A549 (cell line): ENCODE results near the gene STRAP.

Experiments used
- ATOH8 ChIP-seq: fragments of 250-450 bp; sonication (Bioruptor Pico); IDR thresholded peaks from 2 replicates; pipeline ENCODE4 v1.5.0; 2020; ENCODE audit warnings: low read depth, mild to moderate bottlenecking, moderate library complexity
- ESRRA ChIP-seq: fragments of 150-350 bp; IDR thresholded peaks from 2 replicates; pipeline ENCODE4 v1.6.1; 2014; ENCODE audit warnings: mild to moderate bottlenecking, low read length, borderline replicate concordance
- FOSB ChIP-seq: fragments of 250-450 bp; sonication (Bioruptor Pico); IDR thresholded peaks from 2 replicates; pipeline ENCODE4 v1.5.0; 2020; ENCODE audit warnings: mild to moderate bottlenecking, moderate library complexity
- JUN ChIP-seq, 2 experiments: fragments of >200 bp; sonication (Bioruptor Twin); formaldehyde crosslinking; IDR thresholded peaks; 2 replicates in 1 of 2; 3 replicates in 1 of 2; pipeline ENCODE4 v1.6.1; 2016 to 2017
- NFE2L2 ChIP-seq: fragments of 150-350 bp; conservative IDR thresholded peaks from 2 replicates; pipeline ENCODE4 v1.6.1; 2014; ENCODE audit warnings: low read length
- NPAS2 ChIP-seq: fragments of 250-450 bp; sonication (Bioruptor Pico); IDR thresholded peaks from 2 replicates; pipeline ENCODE4 v1.8.0; 2022; ENCODE audit warnings: mild to moderate bottlenecking, moderate library complexity, borderline replicate concordance
- POLR2A ChIP-seq: IDR thresholded peaks from 2 replicates; pipeline ENCODE4 v1.6.1; 2012; ENCODE audit warnings: mild to moderate bottlenecking, low read length
- RAD21 ChIP-seq, 2 experiments: fragments of >200 bp in 1 of 2; sonication (Bioruptor Twin) in 1 of 2; formaldehyde crosslinking in 1 of 2; IDR thresholded peaks in 1 of 2; conservative IDR thresholded peaks in 1 of 2; 2 replicates in 1 of 2; 3 replicates in 1 of 2; pipeline ENCODE4 v1.6.1; 2012 to 2018; ENCODE audit warnings: inconsistent platforms in 1 of 2
- REST ChIP-seq: fragments of 200-600 bp; sonication (generic); IDR thresholded peaks from 2 replicates; pipeline ENCODE4 v1.6.1; 2016; ENCODE audit warnings: antibody characterized with exemption, mild to moderate bottlenecking, moderate library complexity
- ZFP36 ChIP-seq: fragments of 450-650 bp; IDR thresholded peaks from 2 replicates; pipeline ENCODE4 v1.6.1; 2014; ENCODE audit warnings: borderline replicate concordance; ENCODE audit not compliant: partially characterized antibody
- TF ChIP-seq, protein P1 (sequence below): fragments of >200 bp; sonication (Bioruptor Twin); formaldehyde crosslinking; IDR thresholded peaks from 3 replicates; pipeline ENCODE4 v1.5.1; 2016
- TF ChIP-seq, protein P2 (sequence below): fragments of 150-350 bp; IDR thresholded peaks from 2 replicates; pipeline ENCODE4 v1.6.1; 2014; ENCODE audit warnings: low read depth, mild to moderate bottlenecking, low read length

- TF ChIP-seq NPAS2 (CRISPR knock-in tag) (no peak), JUN (IDR thresholded peaks at IDR 0.05) (no peak), RAD21 (conservative IDR thresholded peaks at IDR 0.05 in 1 of 2, IDR thresholded peaks at IDR 0.05 in 1 of 2) (no peak), ZFP36 (no peak), ESRRA (no peak), ATOH8 (CRISPR knock-in tag) (no peak), POLR2A (no peak), REST (no peak), FOSB (CRISPR knock-in tag) (no peak), NFE2L2 (no peak)
- TF ChIP-seq, protein P1, sequence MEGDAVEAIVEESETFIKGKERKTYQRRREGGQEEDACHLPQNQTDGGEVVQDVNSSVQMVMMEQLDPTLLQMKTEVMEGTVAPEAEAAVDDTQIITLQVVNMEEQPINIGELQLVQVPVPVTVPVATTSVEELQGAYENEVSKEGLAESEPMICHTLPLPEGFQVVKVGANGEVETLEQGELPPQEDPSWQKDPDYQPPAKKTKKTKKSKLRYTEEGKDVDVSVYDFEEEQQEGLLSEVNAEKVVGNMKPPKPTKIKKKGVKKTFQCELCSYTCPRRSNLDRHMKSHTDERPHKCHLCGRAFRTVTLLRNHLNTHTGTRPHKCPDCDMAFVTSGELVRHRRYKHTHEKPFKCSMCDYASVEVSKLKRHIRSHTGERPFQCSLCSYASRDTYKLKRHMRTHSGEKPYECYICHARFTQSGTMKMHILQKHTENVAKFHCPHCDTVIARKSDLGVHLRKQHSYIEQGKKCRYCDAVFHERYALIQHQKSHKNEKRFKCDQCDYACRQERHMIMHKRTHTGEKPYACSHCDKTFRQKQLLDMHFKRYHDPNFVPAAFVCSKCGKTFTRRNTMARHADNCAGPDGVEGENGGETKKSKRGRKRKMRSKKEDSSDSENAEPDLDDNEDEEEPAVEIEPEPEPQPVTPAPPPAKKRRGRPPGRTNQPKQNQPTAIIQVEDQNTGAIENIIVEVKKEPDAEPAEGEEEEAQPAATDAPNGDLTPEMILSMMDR = no peak
- TF ChIP-seq, protein P2, sequence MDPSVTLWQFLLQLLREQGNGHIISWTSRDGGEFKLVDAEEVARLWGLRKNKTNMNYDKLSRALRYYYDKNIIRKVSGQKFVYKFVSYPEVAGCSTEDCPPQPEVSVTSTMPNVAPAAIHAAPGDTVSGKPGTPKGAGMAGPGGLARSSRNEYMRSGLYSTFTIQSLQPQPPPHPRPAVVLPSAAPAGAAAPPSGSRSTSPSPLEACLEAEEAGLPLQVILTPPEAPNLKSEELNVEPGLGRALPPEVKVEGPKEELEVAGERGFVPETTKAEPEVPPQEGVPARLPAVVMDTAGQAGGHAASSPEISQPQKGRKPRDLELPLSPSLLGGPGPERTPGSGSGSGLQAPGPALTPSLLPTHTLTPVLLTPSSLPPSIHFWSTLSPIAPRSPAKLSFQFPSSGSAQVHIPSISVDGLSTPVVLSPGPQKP = no peak
Observed at GRCh38 chr12:15868186-15868585, 14.0 kb upstream of the STRAP start.
